Superior temporal gyrus (tissue), 1 donor: ENCODE data around the gene BCL11A.

Source experiments
- DNase-seq: peaks from one replicate; pipeline ENCODE4 v3.0.0-alpha.2; 2016; ENCODE audit errors: extremely low spot score

BCL11A gene

DNA sequence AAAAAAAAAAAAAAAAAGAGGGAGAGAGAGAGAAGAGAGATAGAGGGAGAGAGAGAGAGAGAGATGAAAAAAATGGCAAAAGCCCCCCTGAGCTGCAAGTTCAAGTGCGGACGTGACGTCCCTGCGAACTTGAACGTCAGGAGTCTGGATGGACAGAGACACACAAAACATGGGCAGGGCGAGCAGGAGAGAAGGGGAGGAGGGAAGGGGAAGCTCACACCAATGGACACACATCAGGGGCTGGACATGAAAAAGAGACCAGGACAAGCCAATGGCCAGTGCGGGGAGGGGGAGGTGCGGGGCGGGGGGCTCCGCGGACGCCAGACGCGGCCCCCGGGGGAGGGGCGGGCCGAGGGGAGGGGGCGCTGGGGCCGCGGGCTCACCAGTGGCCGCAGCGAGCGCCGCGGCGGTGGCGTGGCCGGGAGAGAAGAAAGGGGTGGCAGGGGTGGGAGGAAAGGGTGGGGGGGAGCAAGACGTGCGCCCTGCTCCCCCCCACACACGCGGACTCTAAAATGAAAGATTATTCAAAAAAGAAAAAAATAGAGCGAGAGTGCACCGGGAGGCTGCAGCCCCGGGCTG is at the start of gene BCL11A:
TSS of gene BCL11A (minus strand) at position 160 of the 579 bp plus-strand sequence. CDS start 384 bp downstream, outside the sequence.
- DNase-seq: no peak

- DNase-seq: no peak
Measured at GRCh38 chr2:60602828-60603532, 49.5 kb upstream of the BCL11A start.

DNA sequence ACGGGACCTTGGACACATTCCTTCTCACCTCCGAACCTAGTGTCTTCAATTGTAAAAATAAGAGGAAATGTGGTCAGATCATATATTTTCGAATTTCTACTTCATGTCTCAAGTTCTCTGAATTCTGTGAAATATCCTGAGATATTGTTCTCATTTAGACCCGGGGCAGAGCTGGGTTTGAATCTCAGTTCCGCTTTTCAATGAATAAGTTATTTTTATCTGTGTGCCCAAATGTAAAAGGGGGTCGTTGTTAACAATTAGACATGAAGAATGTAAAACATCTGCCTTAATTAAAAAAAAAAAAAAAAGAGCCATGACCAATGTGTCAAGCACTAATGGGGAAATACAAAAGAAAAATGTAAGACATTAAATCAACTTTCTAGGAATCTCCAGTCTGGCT is 48.9 kb upstream of the BCL11A start:
- no peak for DNase-seq

DNA sequence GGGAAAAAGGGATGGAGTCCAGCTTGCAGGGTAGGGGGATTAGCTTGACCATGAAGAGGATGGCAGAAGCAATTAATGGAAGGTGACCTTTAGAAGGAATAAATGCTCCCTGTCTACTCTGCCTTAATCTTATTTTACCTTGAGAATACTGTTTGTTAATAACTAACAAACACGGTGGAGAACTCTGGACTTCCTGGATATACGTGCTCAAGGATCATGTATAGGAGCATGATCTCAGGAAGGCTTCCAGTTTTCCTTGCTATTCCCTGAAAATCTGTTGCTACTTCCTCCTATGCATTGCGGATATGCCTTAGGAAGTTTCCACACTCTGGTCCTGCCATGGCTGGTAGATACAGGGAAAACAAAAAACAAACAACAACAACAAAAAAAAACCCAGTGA is 44.8 kb upstream of the BCL11A start:
- DNase-seq: no peak

- DNase-seq: no peak
Measured at GRCh38 chr2:60597346-60597745, 43.9 kb upstream of the BCL11A start.

GRCh38 chr2:60596411-60596810 is 43.0 kb upstream of the BCL11A start:
- no peak for DNase-seq

DNA sequence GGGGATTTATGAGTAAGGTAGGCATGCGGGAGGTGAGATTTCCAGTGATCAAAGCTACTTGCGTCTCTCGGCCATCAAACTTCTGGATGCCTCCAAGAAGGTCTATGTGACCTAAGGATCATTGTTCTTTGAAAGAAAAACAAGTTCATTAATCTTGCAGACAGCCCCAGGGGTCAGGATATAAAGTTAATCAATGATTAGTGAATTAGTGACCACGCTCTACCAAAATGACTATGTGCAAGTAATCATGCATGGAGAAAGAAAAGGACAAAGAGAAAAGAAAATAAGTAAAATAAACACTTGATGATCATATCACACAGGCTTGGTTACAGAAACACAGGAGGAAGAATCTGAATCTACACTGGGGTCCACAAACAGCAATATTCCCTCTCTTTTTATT is 42.5 kb upstream of the BCL11A start:
- DNase-seq: no peak

DNA sequence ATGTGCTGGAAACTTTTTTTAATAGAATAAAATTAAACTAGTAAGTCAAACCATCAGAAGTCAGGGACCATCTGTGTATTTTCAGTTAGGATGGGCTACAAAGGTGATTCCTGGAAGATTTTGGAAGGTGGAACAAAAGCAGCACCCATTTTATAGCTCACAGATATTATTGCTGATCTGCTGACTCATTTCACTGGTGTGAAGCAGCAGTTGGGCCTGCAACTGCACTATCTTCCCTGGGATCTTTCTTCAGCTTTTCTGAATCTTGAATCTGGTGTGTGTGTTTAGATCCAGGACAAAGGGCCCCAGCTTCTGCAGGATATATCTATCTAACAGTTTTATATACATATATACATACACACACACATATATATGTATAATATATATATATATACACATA is 35.6 kb upstream of the BCL11A start:
- no peak for DNase-seq

GRCh38 chr2:60586081-60586480 is 32.6 kb upstream of the BCL11A start:
- DNase-seq: no peak

DNA sequence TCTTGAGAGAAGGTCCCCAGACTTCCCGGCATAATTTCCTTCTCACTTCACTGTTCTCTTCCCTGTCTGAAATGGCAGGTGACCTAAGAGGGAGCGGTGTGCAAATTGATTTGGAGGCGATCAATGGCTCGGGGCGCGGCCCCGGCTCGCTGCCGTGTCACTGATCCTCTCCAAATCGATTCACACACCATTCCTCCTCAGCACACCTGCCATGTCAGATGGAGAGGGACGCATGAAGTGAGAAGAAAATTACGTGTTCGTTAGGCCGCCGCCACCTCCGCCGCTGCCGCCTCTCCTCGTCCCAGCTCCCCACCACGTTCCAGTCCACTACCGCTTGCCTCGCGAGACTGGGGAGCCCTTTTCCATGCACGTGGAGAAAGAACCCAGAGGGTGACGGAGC is 31.8 kb upstream of the BCL11A start:
- DNase-seq: no peak

GRCh38 chr2:60583604-60584003 is 30.1 kb upstream of the BCL11A start:
- DNase-seq: no peak

- peak; percentile 76 for DNase-seq
Measured at GRCh38 chr2:60581433-60582282, 28.2 kb upstream of the BCL11A start.

GRCh38 chr2:60577682-60578283 is 24.3 kb upstream of the BCL11A start:
- DNase-seq: peak; percentile 50

DNA sequence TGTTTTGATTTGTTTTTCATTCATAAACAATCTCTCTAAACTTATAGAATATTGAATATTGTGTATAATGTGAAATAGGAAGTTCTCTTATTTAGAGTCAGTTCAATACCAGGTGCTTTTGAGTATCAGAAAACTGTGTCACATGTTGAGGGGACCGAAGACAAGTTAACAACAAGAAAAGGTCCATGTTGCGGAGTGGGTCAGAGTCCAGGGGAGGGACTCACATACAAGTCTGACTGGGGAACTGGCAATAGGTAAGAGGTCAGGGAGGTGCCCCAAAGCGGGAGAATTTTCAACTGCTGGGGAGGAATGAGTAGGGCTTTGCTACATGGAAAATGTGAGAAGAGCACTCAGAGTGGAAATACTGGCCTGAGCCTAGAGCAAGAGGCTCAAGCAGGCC is 19.8 kb upstream of the BCL11A start:
- DNase-seq: no peak

DNA sequence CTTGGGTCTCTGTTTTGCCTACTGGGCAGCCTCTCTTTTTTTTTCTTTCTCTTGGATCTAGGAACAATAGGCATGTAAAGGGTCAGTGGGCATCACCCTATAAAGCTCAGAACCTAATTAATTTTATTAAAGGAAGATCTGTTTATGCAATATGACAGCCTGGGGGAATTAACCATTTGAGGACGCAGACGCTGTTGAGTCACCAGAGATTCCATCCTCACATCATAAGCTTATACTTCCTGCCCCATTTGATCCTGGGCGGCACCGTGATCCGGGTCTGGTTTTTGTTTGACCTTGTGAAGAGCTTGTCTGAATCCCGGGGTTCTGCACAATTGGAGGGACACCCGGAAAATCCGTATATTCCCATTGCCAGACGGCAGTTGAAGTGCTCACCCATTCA is 16.8 kb upstream of the BCL11A start:
- no peak for DNase-seq

DNA sequence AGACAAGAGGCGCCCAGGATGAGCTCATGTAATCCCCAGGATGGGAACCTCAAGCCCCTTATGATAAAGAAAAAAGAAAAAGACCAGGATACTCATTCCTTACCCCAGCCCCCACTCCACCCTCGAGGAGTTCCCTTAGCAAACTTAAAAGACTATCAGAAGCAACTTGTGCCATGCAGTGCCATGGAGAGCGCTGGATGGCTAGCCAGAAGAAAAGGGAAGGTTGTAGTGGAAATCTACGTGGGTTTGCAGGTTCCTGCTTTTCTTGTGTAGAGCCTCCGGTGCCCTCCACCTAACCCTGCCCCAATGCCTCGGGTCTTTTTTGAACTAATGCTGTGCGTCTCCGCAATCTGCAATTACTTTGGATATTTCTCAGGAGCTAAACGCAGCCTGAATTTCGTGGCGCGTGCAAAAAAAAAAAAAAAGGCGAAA is 16.2 kb upstream of the BCL11A start:
- peak; percentile 39 for DNase-seq

GRCh38 chr2:60567919-60568768 is 14.7 kb upstream of the BCL11A start:
- peak; percentile 66 for DNase-seq

DNA sequence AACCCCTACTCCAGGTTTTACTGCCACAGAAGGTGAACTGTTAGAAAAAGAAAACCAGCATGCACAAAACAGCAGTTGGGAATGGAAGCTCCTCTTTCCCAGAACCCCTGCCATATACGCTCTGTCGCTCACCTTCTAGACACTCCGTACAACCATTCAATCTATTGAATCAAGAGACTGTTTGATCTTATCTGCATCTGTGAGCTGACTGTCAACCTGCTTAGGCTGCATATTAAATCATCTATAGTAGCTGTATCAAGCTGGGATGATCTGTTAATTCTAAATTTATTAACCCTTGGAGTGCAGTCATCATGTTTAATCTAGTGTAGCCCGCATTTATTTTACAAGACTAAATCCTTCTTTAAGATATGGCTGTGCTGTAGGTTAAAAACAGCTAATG is 13.6 kb upstream of the BCL11A start:
- DNase-seq: no peak

GRCh38 chr2:60565472-60565871 is 12.0 kb upstream of the BCL11A start:
- peak; percentile 64 for DNase-seq

DNA sequence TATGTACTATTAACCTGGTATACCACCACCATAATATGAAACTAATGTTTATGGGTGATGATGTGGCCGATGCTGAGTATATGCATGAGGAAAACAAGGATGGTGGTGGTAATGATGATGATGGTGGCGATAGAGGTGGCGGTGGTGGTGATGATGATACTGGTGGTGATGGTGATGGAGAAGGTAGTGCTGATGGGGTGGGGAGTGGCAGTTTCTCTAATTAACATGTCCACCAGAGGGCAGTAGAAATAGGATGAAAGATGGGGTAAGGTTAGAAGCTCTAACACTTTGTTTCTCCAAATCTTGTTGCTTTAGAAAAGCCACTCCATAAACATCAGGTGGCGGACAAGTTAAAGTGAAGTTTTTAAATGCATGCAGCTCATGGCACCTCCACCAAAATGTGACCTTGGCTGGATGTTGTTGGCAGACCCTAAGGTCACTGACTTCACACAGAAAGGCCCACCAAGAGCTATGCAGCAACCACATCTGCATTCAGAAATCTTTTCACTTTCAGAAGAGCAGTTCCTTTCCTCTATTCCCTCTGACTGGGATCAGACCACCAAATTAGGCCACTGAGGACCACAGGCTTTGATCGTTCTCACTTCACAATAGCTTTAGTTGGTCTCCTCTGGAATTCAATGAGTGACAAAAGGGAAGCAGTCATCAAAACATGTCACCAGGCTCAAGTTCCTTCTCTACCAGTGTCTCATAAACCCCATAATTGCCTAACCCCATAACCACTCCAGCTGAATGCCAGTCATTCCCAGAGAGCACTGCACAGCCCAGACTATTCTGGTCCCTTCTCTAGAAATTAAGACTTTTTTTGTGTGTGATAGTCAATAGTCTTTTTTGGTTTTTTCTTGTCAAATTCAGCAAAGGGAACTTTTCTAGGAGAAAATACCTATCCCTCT is 7.5 kb upstream of the BCL11A start:
- no peak for DNase-seq
